NCI-H69 (cell line): Measurements from ENCODE around the gene SYNDIG1.
"Not testable (repeated sequence)": the region's sequence is repeated elsewhere in the genome, so short reads cannot be mapped to it uniquely, and the experiment has no call there.

Experiments
- DNase-seq: peaks from one replicate; lab custom pipeline; 2025; lab: John Stamatoyannopoulos, UW

The SYNDIG1 gene

GRCh38 chr20:24611360-24612140 lies 142.1 kb downstream of the SYNDIG1 start:
- no peak for DNase-seq

DNA sequence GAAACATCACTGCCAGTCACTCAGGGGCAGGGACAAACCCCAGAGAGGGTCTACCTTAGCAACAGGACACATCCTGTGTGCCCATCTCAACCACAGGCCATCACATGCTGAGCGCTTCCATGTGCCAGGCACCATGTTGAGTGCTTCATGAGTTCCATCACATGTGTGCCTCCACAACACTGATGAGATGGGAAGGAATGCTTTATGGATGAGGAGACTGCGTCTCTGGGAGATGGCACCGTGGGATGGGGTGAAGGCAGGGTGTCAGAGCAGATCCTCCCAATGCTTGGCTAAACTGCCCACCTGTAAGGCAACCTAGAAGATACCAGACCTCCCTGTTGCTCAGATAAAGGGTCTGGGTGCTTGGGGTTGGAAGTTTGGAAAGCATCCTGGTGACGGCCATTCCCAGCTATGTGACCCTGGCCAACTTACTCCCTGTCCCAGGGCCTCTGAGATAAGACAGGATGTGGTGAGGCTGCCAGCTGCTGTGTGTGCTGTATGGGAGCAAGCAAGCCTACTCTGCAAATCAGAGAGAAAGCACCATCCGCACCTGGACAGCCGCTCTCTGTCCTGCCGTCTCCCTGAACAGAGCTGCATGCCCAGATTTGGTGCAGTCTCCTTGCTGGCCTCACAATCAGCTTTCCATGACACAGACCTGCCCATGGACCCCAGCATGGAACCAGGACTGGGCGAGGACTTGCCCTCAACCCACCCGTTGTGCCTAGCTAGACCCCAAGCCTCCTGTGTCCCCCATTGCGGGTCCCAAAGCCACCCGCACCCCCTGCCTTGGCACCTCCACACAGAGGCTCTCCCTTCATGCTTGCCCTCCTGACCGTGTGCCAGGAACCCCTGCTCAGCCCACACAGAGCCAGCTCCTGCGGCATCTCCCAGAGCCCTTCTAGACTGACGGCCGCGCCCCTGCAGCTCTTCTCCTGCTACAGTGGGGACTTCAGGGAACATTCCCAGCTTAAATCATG lies 143.7 kb downstream of the SYNDIG1 start:
- no peak for DNase-seq

DNA sequence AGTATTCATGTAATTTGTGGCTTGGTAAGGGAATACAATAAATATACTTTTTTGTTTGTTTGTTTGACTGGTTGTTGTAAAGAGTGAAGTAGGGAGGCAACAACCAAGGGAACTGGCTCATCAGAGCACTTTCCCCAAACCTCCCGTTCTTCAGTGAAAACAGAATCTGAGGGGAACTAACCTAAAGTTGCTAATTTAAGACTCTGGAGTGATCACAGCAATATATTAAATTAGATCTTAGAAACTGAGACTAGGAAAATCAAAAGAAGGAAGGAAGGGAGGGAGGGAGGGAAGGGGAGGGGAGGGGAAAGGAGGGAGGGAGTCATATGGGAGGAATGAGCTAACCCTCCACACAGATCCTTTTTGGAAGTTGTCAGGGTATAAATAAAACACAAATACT lies 144.9 kb downstream of the SYNDIG1 start:
- DNase-seq: no peak

- no peak for DNase-seq
Observed at GRCh38 chr20:24615353-24615752, 145.9 kb downstream of the SYNDIG1 start.

GRCh38 chr20:24616258-24617079 lies 147.0 kb downstream of the SYNDIG1 start:
- DNase-seq: peak; percentile 19

- DNase-seq: no peak
Observed at GRCh38 chr20:24617080-24617432, 147.6 kb downstream of the SYNDIG1 start.

DNA sequence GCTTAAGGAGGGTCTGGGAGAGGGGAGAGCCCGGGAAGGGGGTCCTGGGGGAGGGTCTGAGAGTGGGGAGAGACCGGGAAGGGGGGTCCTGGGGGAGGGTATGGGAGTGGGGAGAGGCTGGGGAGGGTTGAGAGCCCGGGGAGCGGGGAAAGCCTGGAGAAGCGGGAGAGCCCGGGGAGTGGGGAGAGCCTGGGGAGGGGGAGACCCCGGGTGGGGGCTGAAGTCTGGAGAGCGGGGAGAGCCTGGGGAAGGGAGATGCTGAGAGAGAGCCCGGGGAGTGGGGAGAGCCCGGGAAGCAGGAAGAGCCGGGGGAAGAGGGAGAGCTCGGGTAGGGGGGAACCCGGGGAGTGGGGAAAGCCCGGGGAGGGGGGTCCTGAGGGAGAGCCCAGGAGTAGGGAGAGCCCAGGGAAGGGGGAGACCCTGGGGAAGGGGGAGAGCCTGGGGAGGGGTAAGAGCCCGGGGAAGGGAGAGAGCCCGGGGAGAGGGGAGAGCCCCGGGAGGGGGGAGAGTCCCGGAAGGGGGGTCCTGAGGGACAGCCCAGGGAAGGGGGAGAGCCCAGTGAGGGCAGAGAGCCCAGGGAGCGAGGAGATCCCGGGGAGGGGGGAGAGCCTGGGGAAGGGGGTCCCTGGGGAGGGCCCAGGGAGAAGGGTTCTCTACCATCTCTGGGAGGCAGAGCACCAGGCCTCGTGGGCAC lies 148.5 kb downstream of the SYNDIG1 start:
- DNase-seq: no peak

GRCh38 chr20:24618739-24619138 lies 149.3 kb downstream of the SYNDIG1 start:
- no peak for DNase-seq

- no peak for DNase-seq
Observed at GRCh38 chr20:24619212-24619611, 149.8 kb downstream of the SYNDIG1 start.

- no peak for DNase-seq
Observed at GRCh38 chr20:24620937-24621519, 151.6 kb downstream of the SYNDIG1 start.

DNA sequence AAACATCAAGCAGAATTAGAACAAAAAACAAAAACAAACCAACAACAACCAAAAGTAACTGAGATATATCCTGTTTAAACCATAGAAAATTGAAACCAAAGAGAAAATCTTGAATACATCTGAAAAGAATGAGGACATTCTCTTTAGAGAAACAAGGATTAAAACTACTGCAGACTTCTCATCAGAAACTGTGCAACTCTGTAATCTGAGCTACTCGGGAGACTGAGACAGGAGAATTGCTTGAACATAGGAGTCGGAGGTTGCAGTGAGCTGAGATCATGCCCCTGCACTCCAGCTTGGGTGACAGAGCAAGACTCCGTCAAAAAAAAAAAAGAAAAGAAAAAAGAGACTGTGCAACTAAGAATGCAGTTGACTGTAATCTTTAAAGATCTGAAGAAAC lies 153.4 kb downstream of the SYNDIG1 start:
- DNase-seq: no peak

DNA sequence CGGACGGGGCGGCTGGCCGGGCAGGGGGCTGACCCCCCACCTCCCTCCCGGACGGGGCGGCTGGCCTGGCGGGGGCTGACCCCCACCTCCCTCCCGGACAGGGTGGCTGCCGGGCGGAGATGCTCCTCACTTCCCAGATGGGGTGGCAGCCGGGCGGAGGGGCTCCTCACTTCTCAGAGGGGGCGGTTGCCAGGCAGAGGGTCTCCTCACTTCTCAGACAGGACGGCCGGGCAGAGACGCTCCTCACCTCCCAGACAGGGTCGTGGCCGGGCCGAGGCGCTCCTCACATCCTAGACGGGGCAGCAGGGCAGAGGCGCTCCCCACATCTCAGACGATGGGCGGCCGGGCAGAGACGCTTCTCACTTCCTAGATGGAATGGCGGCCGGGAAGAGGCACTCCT lies 156.7 kb downstream of the SYNDIG1 start:
- not testable (repeated sequence) for DNase-seq

- no peak for DNase-seq
Observed at GRCh38 chr20:24627291-24627690, 157.9 kb downstream of the SYNDIG1 start.

GRCh38 chr20:24627926-24628325 lies 158.5 kb downstream of the SYNDIG1 start:
- DNase-seq: no peak

GRCh38 chr20:24628985-24629384 lies 159.6 kb downstream of the SYNDIG1 start:
- no peak for DNase-seq

- no peak for DNase-seq
Observed at GRCh38 chr20:24629668-24630067, 160.2 kb downstream of the SYNDIG1 start.

DNA sequence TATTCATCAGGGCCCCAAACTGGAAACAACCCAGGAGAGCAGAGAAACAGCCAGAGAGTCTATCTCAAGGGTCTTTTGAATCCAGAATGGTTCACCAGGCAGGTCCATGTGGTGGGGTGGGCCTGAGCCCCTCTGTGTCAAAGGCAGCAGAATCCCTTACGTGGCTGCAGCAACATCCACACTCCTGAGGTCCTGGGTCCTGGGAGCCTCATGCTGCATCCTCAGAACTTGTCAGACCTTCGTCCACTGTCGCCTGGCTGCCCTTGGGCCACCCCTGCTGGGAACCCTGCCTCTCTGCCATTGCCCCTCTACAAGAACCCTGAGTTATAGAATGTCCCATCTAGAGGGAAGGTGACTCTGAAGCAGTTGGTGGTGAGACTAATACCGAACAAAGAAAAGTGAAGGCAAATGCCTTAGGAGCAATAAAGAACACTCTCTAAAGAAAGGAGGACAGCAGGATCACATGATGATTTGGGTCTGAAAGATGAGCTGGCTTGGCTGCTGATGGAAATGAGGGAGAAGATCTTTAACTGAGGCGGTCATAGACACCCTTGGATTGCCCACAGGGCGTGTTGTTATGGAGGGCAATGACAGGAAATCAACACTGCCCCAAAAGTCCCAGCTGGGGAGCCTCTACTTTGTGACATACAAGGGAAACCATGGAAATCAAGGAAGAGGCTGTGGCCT lies 161.2 kb downstream of the SYNDIG1 start:
- no peak for DNase-seq

GRCh38 chr20:24631173-24631505 lies 161.7 kb downstream of the SYNDIG1 start:
- no peak for DNase-seq

- peak; percentile 41 for DNase-seq
Observed at GRCh38 chr20:24632581-24632980, 163.2 kb downstream of the SYNDIG1 start.

GRCh38 chr20:24633026-24633425 lies 163.6 kb downstream of the SYNDIG1 start:
- no peak for DNase-seq

DNA sequence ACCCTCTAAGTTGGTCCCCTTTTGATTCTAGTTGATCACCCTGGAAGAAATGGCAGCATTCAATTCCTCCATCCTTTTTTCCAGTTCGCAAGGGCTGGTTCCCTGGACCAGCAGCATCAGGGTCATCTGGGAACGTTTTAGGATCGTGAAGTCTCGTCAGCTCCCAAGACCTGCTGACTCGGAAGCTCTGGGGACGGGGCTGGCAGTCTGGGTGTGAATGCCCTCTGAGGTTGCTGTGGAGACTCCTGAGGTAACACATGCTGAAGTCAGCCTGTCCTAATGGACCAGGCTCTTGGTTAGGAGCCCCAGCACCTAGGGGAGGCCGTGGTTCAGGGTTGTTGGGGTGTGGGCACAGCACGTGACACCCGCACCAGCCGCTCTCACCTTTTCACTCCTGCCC lies 164.1 kb downstream of the SYNDIG1 start:
- DNase-seq: no peak
